ENCODE data around the gene MOCS1. TPM values are rescaled to one million over a fixed set of nuclear protein-coding genes. Genes with fewer than 3 reads are reported as not detected.
A peak's percentile ranks its signal among the peaks of the same experiment; 100 is the strongest.

MOCS1 gene
- total and polyA plus RNA-seq, 2 experiments from 2014 or later, result 12.4 to 18.9 TPM

DNA sequence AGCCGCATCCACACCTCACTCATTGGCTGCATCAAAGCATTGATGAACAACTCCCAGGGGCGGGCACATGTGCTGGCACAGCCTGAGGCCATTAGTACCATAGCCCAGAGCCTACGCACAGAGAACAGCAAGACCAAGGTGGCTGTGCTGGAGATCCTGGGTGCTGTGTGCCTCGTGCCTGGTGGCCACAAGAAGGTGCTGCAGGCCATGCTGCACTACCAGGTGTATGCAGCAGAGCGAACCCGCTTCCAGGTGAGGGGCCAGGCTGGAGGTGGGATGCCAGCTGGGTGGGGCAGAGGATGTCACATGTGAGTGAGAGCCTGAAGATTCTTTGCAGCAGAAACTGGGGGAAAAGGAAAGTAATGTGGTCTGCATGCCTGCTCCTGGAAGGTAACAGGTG is 66.7 kb downstream of the MOCS1 start:
- no peaks in the 10 kb centered on the region for H3K36me3 ChIP-seq
- no peak for DNase-seq (ENCODE audit: low read depth in 1 of 2, low spot score in 1 of 2)
- H3K4me3 ChIP-seq, result no peak overlapping the region
- H3K9me3 ChIP-seq (ENCODE audit: low read depth), result no peaks in the 10 kb centered on the region
- no peak for TF ChIP-seq CTCF (IDR thresholded peaks at IDR 0.05; ENCODE audit: low read depth, low read length)
- H3K27ac ChIP-seq, result no peak overlapping the region
- no peaks in the 10 kb centered on the region for H3K4me1 ChIP-seq (ENCODE audit: low read depth)
- H3K27me3 ChIP-seq, result no peaks in the 10 kb centered on the region

DNA sequence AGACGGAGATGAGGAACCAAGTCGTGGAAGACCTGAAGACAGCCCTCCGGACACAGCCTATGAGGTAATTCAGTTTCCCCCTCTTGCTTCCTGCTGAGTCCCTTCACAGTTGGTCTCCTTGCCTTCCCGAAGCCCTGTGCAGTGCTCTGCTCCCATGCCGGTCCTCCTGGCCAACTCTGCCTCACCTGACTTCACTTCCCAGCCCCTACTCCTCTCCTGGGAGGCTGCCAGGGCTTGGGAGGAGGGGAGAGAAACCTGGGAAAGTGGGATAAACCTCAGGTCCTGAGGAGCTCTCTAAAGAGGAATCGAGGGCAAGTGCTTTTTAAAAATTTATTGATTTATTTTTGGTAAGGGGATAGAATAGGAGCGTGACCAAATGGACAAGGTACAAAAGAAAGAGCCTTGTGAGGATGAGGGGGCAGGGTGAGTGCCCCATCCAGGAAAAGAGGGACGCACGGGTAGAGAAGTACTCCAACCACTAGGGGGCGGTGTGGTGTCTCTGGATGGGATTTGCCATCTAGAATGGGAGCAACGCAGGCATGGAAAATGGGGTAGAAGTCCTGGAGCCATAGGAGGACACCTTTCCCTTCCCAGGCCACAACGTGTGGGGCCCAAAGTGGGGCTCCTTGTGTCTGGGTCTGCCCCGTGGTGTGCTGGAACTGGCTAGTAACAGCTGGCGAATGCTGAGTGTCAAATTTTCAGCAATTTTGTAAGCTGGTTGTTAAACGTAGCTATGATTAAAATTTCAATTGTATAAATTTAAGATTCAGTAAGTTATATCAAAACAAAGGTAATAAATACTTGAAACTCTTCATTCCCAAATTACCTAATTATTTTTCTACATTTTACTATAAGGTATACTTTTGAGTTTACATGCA is 69.0 kb downstream of the MOCS1 start:
- no peaks in the 10 kb centered on the region for H3K27me3 ChIP-seq
- H3K36me3 ChIP-seq, result no peaks in the 10 kb centered on the region
- H3K4me3 ChIP-seq, result no peak overlapping the region
- peak; percentile 63 to 74 for DNase-seq (ENCODE audit: low read depth in 1 of 2, low spot score in 1 of 2)
- peak; percentile 82 for TF ChIP-seq CTCF (IDR thresholded peaks at IDR 0.05; ENCODE audit: low read depth, low read length)
- no peak overlapping the region for H3K27ac ChIP-seq
- no peaks in the 10 kb centered on the region for H3K9me3 ChIP-seq (ENCODE audit: low read depth)
- H3K4me1 ChIP-seq (ENCODE audit: low read depth), result no peaks in the 10 kb centered on the region

GRCh38 chr6:39861663-39862062 is 72.6 kb downstream of the MOCS1 start:
- Histone ChIP-seq H3K36me3 (no peaks in the 10 kb centered on the region), H3K4me3 (no peak overlapping the region), H3K4me1 (ENCODE audit: low read depth) (no peaks in the 10 kb centered on the region), H3K27ac (no peak overlapping the region), H3K9me3 (ENCODE audit: low read depth) (no peaks in the 10 kb centered on the region), H3K27me3 (no peaks in the 10 kb centered on the region)
- TF ChIP-seq CTCF (IDR thresholded peaks at IDR 0.05; ENCODE audit: low read depth, low read length), result no peak
- DNase-seq (ENCODE audit: low read depth in 1 of 2, low spot score in 1 of 2), result no peak

- no peaks in the 10 kb centered on the region for H3K9me3 ChIP-seq (ENCODE audit: low read depth)
- H3K27ac ChIP-seq, result no peak overlapping the region
- H3K36me3 ChIP-seq, result no peaks in the 10 kb centered on the region
- no peak overlapping the region for H3K4me3 ChIP-seq
- no peak for DNase-seq (ENCODE audit: low read depth in 1 of 2, low spot score in 1 of 2)
- TF ChIP-seq CTCF (IDR thresholded peaks at IDR 0.05; ENCODE audit: low read depth, low read length), result no peak
- H3K27me3 ChIP-seq, result no peaks in the 10 kb centered on the region
- no peaks in the 10 kb centered on the region for H3K4me1 ChIP-seq (ENCODE audit: low read depth)
These were observed 75.2 kb downstream of the MOCS1 start for GRCh38 chr6:39859025-39859424.

GRCh38 chr6:39855356-39855995 is 78.8 kb downstream of the MOCS1 start:
- no peak for DNase-seq (ENCODE audit: low read depth in 1 of 2, low spot score in 1 of 2)
- peaks cover 3% of the 10 kb centered on the region for H3K4me1 ChIP-seq (ENCODE audit: low read depth)
- H3K27ac ChIP-seq, result no peak overlapping the region
- H3K27me3 ChIP-seq, result no peaks in the 10 kb centered on the region
- H3K9me3 ChIP-seq (ENCODE audit: low read depth), result no peaks in the 10 kb centered on the region
- no peaks in the 10 kb centered on the region for H3K36me3 ChIP-seq
- H3K4me3 ChIP-seq, result no peak overlapping the region
- no peak for TF ChIP-seq CTCF (IDR thresholded peaks at IDR 0.05; ENCODE audit: low read depth, low read length)

Other genes with a start within 250 kb of the MOCS1 start
- 0.69 and 0.88 TPM in 2 replicates for gene KIF6, start 209.1 kb downstream of the MOCS1 start, total RNA-seq
- 1.7 and 2.9 TPM in 2 replicates for gene KIF6, start 209.1 kb downstream of the MOCS1 start, polyA plus RNA-seq
- 4.8 and 8.5 TPM in 2 replicates for gene DAAM2, start 142.1 kb downstream of the MOCS1 start, total RNA-seq
- 3.4 and 7.5 TPM in 2 replicates for gene DAAM2, start 142.1 kb downstream of the MOCS1 start, polyA plus RNA-seq

Data from cardiac muscle cell (in vitro differentiated cells and primary cell).